Keratinocyte (primary cell): ENCODE measurements around the gene MYL6. TPM values are rescaled to one million over a fixed set of nuclear protein-coding genes. Genes with fewer than 3 reads are reported as not detected.

Source experiments
- DNase-seq: peaks from one replicate; pipeline ENCODE4 v3.0.0-alpha.2; 2011; ENCODE audit warnings: low read depth, missing footprints, low spot score
- FAIRE-seq: peaks from 2 replicates; lab custom pipeline; 2011; peaks lifted over from hg19 to GRCh38; lab: Jason Lieb, UNC
- H2AFZ ChIP-seq: 2 replicates; pipeline ENCODE4 v1.6.0; 2012; ENCODE audit warnings: low read length, control low read depth, inconsistent platforms; ENCODE audit not compliant: control insufficient read depth
- H3K27ac ChIP-seq: 2 replicates; pipeline ENCODE4 v1.5.1; 2011; ENCODE audit warnings: low read length; ENCODE audit not compliant: control insufficient read depth, insufficient read depth
- H3K27me3 ChIP-seq: 3 replicates; pipeline ENCODE4 v1.6.0; 2011; ENCODE audit warnings: low read length; ENCODE audit not compliant: control insufficient read depth, insufficient read depth; ENCODE audit errors: extremely low read depth
- H3K36me3 ChIP-seq, 2 experiments: 2 replicates in 1 of 2; 3 replicates in 1 of 2; pipeline ENCODE4 v1.5.1; 2011; ENCODE audit warnings: low read length in 2 of 2, mild to moderate bottlenecking in 1 of 2; ENCODE audit not compliant: control insufficient read depth in 2 of 2, insufficient read depth in 2 of 2; ENCODE audit errors: extremely low read depth in 1 of 2
- H3K4me1 ChIP-seq: 3 replicates; pipeline ENCODE4 v1.5.1; 2011; ENCODE audit warnings: low read length; ENCODE audit not compliant: control insufficient read depth, insufficient read depth; ENCODE audit errors: extremely low read depth
- H3K4me2 ChIP-seq: 3 replicates; pipeline ENCODE4 v1.6.0; 2011; ENCODE audit warnings: low read depth, low read length; ENCODE audit not compliant: control insufficient read depth, insufficient read depth; ENCODE audit errors: extremely low read depth
- H3K4me3 ChIP-seq, 3 experiments: fragments of 200-600 bp in 1 of 3; sonication (generic) in 1 of 3; 2 replicates in 2 of 3; 3 replicates in 1 of 3; pipeline ENCODE4 v1.5.1; 2011 to 2016; ENCODE audit warnings: low read length in 3 of 3, mild to moderate bottlenecking in 3 of 3, control low read depth in 2 of 3, inconsistent platforms in 1 of 3, low read depth in 1 of 3, mixed read lengths in 1 of 3, mixed run types in 1 of 3, moderate library complexity in 1 of 3; ENCODE audit not compliant: control insufficient read depth in 2 of 3, insufficient read depth in 2 of 3; ENCODE audit errors: extremely low read depth in 1 of 3
- H3K79me2 ChIP-seq: 2 replicates; pipeline ENCODE4 v1.6.0; 2012; ENCODE audit warnings: low read length; ENCODE audit not compliant: control insufficient read depth, insufficient read depth
- H3K9ac ChIP-seq: 3 replicates; pipeline ENCODE4 v1.6.0; 2011; ENCODE audit warnings: low read length; ENCODE audit not compliant: control insufficient read depth, insufficient read depth; ENCODE audit errors: extremely low read depth
- H3K9me1 ChIP-seq: 3 replicates; pipeline ENCODE4 v1.6.0; 2011; ENCODE audit warnings: low read length; ENCODE audit not compliant: control insufficient read depth, insufficient read depth; ENCODE audit errors: extremely low read depth
- H3K9me3 ChIP-seq: 2 replicates; pipeline ENCODE4 v1.5.1; 2012; ENCODE audit warnings: low read depth, low read length; ENCODE audit not compliant: control insufficient read depth
- H4K20me1 ChIP-seq: 3 replicates; pipeline ENCODE4 v1.6.0; 2011; ENCODE audit warnings: low read length; ENCODE audit not compliant: control insufficient read depth, insufficient read depth; ENCODE audit errors: extremely low read depth
- EZH2 ChIP-seq: IDR thresholded peaks from one replicate; pipeline ENCODE4 v1.6.1; 2012; ENCODE audit warnings: inconsistent platforms, mild to moderate bottlenecking, low read length, moderate library complexity
- dilution Hi-C: fragments of 300-500 bp; cut with MboI; formaldehyde crosslinking; loops from one replicate; pipeline ENCODE4 v1.7.0; 2020; ENCODE audit warnings: low sequenced_read_pairs; ENCODE audit not compliant: extremely low pct_ligation_motif_present
- polyA plus RNA-seq, 5 experiments: library from polyadenylated mRNA; depleted of rRNA in 3 of 5; stranded (reverse) in 3 of 5; stranded (forward) in 1 of 5; unstranded in 1 of 5; fragments of >200 nt; gene quantifications; 1 replicate in 1 of 5; 2 replicates in 3 of 5; 3 replicates in 1 of 5; pipeline versions ENCODE4 v1.2.1 to v1.2.3, GENCODE V29; 2011 to 2012; ENCODE audit warnings: missing spikeins in 2 of 5, low read depth in 1 of 5, low replicate concordance in 1 of 5
- TF ChIP-seq, protein P1 (sequence below), 3 experiments: IDR thresholded peaks in 1 of 3; conservative IDR thresholded peaks in 1 of 3; optimal IDR thresholded peaks in 1 of 3; 2 replicates in 2 of 3; 3 replicates in 1 of 3; pipeline versions ENCODE3 to v1.5.1; 2011; ENCODE audit warnings: low read length in 3 of 3, mild to moderate bottlenecking in 3 of 3, moderate library complexity in 2 of 3, control low read depth in 1 of 3, inconsistent platforms in 1 of 3; ENCODE audit not compliant: insufficient read depth in 2 of 3; ENCODE audit errors: extremely low read depth in 1 of 3

The MYL6 gene
- polyA plus RNA-seq, 1 donor (not counting 4 experiments of a cell fraction or from before 2014, with no cell fraction given) = 4,542 TPM

- Histone ChIP-seq H2AFZ (no peak overlapping the region), H4K20me1 (no peaks in the 10 kb centered on the region), H3K4me3 (no peak overlapping the region), H3K4me1 (peaks cover 32% of the 10 kb centered on the region), H3K9me1 (no peaks in the 10 kb centered on the region), H3K4me2 (no peak overlapping the region), H3K36me3 (peaks cover 1 to 18% of the 10 kb centered on the region in 2 experiments), H3K27ac (no peak overlapping the region), H3K9ac (no peak overlapping the region), H3K9me3 (no peaks in the 10 kb centered on the region), H3K79me2 (peaks cover 9% of the 10 kb centered on the region), H3K27me3 (no peaks in the 10 kb centered on the region)
- DNase-seq = no peak
- no peak for FAIRE-seq
- TF ChIP-seq, protein P1, sequence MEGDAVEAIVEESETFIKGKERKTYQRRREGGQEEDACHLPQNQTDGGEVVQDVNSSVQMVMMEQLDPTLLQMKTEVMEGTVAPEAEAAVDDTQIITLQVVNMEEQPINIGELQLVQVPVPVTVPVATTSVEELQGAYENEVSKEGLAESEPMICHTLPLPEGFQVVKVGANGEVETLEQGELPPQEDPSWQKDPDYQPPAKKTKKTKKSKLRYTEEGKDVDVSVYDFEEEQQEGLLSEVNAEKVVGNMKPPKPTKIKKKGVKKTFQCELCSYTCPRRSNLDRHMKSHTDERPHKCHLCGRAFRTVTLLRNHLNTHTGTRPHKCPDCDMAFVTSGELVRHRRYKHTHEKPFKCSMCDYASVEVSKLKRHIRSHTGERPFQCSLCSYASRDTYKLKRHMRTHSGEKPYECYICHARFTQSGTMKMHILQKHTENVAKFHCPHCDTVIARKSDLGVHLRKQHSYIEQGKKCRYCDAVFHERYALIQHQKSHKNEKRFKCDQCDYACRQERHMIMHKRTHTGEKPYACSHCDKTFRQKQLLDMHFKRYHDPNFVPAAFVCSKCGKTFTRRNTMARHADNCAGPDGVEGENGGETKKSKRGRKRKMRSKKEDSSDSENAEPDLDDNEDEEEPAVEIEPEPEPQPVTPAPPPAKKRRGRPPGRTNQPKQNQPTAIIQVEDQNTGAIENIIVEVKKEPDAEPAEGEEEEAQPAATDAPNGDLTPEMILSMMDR (optimal IDR thresholded peaks at IDR 0.05 in 1 of 3, IDR thresholded peaks at IDR 0.05 in 1 of 3, conservative IDR thresholded peaks at IDR 0.05 in 1 of 3; ENCODE audit: extremely low read depth in 1 of 3, insufficient read depth in 2 of 3, low read length in 3 of 3) = no peak
- TF ChIP-seq EZH2 = no peak
- dilution Hi-C loops = loop anchor here (10.0 kb wide), 1 partner anchor 51 kb away; no protein-coding TSS in a partner anchor
Measured at GRCh38 chr12:56124133-56124532, 34.0 kb upstream of the MYL6 start.

DNA sequence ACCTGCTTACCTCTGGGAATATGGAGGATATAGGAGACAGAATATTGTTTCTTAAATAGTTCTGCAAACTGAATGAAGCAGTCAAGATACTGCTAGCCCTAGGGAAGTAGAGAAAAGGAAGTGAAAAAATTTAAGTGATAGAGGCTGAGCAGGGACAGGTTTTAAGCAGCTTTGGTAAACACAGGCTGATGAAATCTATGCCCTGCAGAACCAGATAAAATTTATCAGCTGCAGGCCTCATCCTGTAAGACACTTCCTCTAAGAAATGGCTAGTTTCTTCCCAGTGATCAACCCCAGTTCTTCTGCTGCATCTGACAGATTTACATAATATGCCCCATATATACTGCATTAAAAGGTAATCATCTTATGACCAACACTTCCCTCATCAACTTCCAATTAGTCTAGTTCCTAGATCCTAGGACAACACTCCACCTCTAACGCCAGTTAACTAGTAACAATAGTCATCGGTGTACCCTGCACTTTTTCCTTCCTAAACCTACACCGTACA lies 31.4 kb upstream of the MYL6 start:
- FAIRE-seq = no peak

More for the DNA sequence above, 31.4 kb upstream of the MYL6 start:
- Histone ChIP-seq H4K20me1 (no peaks in the 10 kb centered on the region), H3K9me1 (no peaks in the 10 kb centered on the region), H3K4me2 (peak overlapping the region; percentile 99), H3K9ac (peak overlapping the region; percentile 67), H3K79me2 (peaks cover 21% of the 10 kb centered on the region), H3K4me1 (peaks cover 21% of the 10 kb centered on the region), H2AFZ (no peak overlapping the region), H3K36me3 (peaks cover 14 to 17% of the 10 kb centered on the region in 2 experiments), H3K27me3 (no peaks in the 10 kb centered on the region), H3K9me3 (no peaks in the 10 kb centered on the region), H3K27ac (no peak overlapping the region), H3K4me3 (no peak overlapping the region)
- TF ChIP-seq, protein P1 (optimal IDR thresholded peaks at IDR 0.05 in 1 of 3, IDR thresholded peaks at IDR 0.05 in 1 of 3, conservative IDR thresholded peaks at IDR 0.05 in 1 of 3; ENCODE audit: extremely low read depth in 1 of 3, insufficient read depth in 2 of 3, low read length in 3 of 3) = no peak
- TF ChIP-seq EZH2 = no peak
- dilution Hi-C loops = loop anchor here (10.0 kb wide), 1 partner anchor 48 kb away; no protein-coding TSS in a partner anchor
- no peak for DNase-seq
